ENCODE data around the gene DTHD1.
A peak's percentile ranks its signal among the peaks of the same experiment; 100 is the strongest.

DTHD1 gene

DNA sequence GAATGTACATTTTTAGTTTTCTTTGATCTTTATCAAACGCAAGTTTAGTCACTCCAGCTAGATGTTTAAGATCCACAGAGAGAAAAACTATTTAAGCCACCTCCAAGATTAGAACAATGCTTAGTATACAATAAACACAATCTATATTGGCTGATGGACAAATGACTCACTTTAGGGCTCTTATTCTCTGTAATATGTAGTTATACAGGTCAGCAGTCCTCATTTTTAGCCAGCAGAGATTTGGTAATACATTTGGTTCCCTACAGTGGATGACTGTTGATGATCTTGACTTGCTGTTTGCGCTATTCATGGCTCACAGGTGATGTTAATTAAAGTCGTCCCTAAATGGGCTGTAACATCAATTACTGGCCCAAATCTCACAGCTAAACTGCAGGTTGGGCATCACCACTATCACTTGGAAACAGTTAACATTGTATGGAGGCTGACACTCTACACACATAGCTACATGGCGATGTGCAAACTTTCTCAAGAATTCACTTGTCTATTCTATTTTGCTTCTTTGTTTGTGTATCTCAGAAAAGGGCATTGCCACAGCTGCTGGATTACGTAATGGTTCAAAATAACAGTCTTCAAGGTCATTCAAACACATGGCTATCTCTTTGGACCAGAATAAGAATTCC, 11.8 kb upstream of the DTHD1 start:
- no peak for DNase-seq (ENCODE audit: low read depth in 3 of 3)

- DNase-seq (ENCODE audit: low read depth in 3 of 3): no peak
These were observed 8.1 kb upstream of the DTHD1 start for GRCh38 chr4:36273276-36273675.

- no peak for DNase-seq (ENCODE audit: low read depth in 3 of 3)
These were observed 7.3 kb upstream of the DTHD1 start for GRCh38 chr4:36274158-36274557.

DNA sequence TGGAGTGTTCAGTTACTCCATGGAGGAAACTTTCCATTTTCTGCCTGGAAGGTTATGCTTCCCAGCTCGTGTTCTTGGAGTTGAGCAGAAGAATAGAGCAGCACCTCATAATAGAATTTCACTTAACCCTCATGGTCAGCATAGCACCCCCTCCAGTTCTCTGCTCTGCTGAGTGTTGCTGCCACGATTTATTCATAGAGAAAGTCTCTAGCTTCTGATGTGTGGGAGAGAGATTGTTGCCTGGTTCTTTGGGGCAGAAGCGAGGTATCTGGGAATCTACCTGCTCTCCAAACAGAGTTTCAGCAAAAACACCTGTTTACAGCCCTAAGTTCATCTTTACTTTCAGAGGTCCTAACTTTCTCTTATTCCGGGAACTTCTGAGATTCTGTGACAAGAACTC, 3.9 kb upstream of the DTHD1 start:
- no peak for DNase-seq (ENCODE audit: low read depth in 3 of 3)

DNA sequence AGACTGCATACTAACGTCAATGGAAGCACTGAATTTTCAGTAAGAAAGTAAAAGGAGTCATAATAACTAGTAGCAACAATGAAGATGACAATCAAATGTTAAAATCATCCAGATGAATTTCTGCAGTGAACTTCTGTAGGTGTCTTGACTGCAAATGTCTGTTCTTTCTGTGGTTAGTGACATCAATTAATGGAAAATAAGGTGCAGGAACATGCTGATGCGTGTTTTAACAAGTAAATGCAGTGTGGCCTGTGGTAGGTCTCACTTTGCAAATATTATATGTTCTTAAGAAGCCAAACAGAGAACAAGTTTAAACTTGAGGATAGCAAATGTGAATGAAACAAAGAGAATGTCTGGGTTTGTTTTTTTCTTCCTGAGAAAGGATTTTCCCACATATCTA, 2.6 kb upstream of the DTHD1 start:
- DNase-seq (ENCODE audit: low read depth in 3 of 3): no peak

- DNase-seq (ENCODE audit: low read depth in 3 of 3): no peak
These were observed 861 bp upstream of the DTHD1 start for GRCh38 chr4:36280555-36280954.

GRCh38 chr4:36282503-36283030, 1.2 kb downstream of the DTHD1 start:
- DNase-seq (ENCODE audit: low read depth in 3 of 3): no peak

- no peak for DNase-seq (ENCODE audit: low read depth in 3 of 3)
These were observed 2.6 kb downstream of the DTHD1 start for GRCh38 chr4:36283912-36284465.

DNA sequence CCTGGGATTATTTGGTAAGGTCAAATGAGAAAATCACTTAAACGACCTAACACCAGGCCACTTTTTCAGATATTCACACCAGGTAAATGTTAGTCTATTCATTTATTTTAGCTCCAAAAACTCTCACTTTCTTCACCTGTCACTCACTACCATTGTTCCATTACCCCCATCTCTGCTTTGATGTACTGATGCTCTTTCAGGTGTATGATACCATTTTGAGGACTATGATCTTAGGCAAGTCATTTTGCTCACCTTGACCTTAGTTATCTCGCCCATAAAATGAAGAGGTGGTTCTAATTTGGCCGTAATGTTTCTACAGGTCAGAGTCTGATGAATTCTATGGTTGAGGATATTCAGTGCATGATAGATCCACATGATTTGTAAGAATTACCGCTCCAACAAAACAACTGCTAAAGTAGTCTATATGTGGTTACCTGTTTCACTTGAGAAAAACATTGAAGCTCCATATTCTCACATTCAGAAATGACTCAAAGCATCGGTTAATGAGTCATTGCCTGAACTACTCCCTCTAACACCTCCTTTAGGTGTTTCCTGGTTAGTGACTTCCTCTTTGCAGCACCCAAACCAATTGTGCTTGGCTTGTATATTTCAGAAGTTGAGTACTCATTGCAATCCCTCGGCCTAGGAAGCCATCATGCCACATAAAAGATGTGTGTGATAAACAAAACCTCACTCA, 4.5 kb downstream of the DTHD1 start:
- peak in 2 of 3 donors; percentile 20 to 39 for DNase-seq (ENCODE audit: low read depth in 3 of 3)

DNA sequence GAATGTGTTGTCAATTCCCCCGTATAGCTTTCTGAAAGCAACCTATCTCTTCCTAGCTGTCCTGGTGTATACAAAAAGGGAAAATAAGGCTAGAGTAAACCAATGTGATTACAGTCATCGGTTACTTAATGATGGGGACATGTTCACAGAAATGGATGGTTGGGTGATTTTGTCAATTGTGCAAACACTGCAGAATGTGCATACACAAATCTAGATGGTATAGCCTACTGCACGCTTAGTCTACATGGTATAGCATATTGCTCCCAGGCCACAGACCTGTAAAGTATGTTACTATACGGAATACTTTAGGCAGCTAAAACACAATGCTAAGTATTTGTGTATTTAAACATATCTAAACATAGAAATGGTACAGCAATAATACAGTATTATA, 5.1 kb downstream of the DTHD1 start:
- DNase-seq (ENCODE audit: low read depth in 3 of 3): no peak

DNA sequence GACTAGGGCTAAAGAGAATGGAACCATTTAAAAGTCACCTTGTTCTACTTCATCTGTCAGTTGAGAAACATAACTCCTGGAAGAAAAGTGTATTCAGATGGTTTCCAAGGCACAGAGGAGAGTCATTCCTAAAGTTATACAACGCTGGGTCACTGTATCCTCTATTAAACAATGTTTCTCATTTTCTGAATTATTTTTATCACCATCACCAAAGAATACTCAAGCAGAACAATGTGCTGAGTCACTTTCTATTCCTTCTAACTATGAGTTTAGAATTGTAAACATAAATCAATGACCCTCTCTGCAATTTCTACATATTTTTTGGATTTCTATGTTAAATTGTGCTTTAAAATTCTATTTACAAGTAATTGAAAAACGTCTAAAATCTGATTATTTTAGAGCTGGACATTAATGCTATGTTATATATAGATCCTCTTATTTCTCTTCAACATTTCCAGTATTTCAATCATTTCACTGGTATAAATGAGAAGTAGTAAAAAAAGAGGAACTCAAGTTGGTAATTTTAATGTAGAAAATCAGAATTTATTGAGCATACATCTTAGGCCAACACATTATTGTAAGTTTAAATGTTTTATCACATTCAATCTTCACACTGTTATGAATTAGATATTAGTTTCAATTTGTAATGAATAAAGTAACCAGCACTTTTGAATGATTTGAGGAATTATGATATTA, 7.5 kb downstream of the DTHD1 start:
- no peak for DNase-seq (ENCODE audit: low read depth in 3 of 3)

- DNase-seq (ENCODE audit: low read depth in 3 of 3): no peak
These were observed 9.2 kb downstream of the DTHD1 start for GRCh38 chr4:36290641-36291040.

- no peak for DNase-seq (ENCODE audit: low read depth in 3 of 3)
These were observed 11.3 kb downstream of the DTHD1 start for GRCh38 chr4:36292556-36293188.

- DNase-seq (ENCODE audit: low read depth in 3 of 3): no peak
These were observed 19.7 kb downstream of the DTHD1 start for GRCh38 chr4:36301127-36301526.

GRCh38 chr4:36303426-36304137, 22.2 kb downstream of the DTHD1 start:
- DNase-seq (ENCODE audit: low read depth in 3 of 3): no peak

DNA sequence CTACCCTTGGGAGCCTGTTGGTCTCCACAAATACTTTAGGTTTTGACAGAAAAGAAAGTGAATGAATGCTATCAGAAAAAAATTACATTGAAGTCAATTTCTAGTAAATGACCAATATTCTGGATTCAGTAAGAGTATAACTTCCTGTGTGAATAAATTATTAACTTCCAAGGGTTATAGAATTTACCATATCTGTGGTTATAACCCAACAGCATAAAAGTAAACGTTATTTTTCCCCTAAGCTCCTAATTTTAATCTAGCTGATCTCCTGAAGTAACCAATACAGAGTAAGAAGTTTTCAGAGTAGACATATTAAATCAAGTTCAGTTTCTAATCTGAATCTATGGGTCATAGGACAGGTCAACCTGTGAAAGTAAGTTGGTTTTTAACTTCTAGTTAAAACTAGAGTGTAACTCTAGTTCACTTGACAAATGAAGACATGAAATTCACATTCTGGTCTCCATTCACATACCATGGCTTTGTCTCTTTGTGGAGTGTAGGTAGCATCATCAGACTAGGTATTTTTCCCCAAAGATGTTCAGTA, 22.8 kb downstream of the DTHD1 start:
- no peak for DNase-seq (ENCODE audit: low read depth in 3 of 3)

- no peak for DNase-seq (ENCODE audit: low read depth in 3 of 3)
These were observed 26.7 kb downstream of the DTHD1 start for GRCh38 chr4:36308150-36308549.

- DNase-seq (ENCODE audit: low read depth in 3 of 3): no peak
These were observed 28.8 kb downstream of the DTHD1 start for GRCh38 chr4:36310216-36310615.

DNA sequence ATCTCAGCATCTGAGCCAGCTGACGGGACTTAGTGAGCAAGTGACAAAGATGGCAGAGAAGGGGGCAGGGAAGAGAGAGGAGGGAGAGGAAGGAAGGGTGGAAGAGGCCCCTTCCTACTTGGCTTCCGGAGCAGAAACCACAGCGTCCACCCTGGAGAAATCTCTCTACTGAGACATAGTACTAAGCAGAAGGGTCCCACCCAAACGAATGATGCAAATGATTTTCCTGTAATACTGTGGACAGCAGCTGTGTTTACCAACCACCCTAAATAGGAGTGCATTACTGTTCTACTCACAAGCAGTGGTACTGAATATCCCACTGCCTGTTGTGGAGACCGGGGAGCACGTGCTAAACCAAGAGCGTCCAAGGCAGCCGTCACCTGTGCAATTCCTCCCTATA, 29.4 kb downstream of the DTHD1 start:
- DNase-seq (ENCODE audit: low read depth in 3 of 3): no peak

DNA sequence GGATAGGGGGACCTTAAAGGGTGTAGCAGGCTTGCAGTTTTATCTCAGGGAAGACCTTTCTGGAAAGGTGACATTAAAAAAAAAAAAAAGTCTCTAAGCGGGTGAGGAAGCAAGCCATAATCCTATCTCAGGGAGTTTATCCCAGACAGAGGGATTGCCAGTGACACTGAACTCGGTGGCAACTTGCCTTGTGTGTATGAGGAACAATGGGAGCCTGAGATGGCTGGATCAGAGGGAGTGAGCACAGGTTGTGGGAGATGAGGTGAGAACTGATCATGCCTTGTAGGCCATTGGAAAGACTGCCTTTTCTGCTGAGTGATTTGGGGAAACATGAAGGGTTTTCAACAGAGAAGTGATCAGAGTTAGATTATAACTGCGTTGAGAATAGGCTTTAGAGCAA, 31.1 kb downstream of the DTHD1 start:
- DNase-seq (ENCODE audit: low read depth in 3 of 3): no peak

DNA sequence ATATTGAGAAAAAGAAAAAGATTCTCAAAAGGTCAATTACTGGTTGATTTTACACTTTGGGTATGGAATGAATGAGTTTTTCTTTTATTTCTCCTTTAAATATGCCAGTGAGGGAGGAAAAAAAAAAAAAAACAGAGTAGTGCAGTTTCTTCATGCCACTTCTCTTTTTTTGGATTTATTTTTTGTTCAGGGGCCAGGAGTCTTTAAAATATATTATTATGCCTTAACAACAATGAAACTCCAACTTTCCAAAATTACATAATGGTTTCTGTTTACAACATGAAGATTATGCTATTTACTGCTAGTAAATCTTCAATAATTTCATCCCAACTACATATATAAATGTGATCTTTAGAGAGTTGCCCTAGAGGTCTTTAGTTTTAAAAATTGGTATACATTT, 31.9 kb downstream of the DTHD1 start:
- DNase-seq (ENCODE audit: low read depth in 3 of 3): no peak
